Smooth muscle cell of the brain vasculature (primary cell): Measurements from ENCODE around the gene G3BP2.
"Not testable (repeated sequence)": the region's sequence is repeated elsewhere in the genome, so short reads cannot be mapped to it uniquely, and the experiment has no call there.

Experiments
- DNase-seq: peaks from one replicate; pipeline ENCODE4 v3.0.0-alpha.2; 2012; ENCODE audit warnings: low read depth, low spot score

G3BP2 gene

DNA sequence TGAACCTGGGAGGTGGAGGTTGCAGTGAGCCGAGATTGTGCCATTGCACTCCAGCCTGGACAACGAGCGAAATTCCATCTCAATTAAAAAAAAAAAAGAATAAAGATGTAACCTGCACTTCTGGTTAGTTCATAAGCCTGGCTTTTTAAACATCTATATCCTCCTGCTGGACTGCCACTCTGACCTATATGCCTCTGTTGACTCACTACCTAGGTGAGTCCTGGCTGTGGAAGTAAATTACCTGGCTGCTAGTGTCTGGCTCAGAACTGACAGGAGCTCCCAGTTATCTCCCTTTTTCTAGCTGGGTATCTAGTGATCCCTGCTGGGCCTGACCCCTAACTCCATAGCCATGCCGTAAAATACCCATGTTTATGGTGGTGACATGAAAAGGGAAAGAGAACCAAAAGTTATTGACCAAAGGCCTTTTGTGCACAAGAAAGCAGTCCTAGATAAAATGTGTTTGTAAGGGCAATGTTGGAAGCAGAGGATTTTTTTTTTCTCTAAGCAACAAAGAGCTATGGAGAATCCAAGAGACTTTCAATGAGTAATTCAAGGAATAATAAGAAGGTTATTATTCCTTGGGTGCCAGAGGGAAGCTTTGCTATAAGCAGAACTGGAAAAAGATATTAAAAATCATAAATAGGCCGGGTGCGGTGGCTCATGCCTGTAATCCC lies 10.4 kb upstream of the G3BP2 start:
- DNase-seq: no peak

DNA sequence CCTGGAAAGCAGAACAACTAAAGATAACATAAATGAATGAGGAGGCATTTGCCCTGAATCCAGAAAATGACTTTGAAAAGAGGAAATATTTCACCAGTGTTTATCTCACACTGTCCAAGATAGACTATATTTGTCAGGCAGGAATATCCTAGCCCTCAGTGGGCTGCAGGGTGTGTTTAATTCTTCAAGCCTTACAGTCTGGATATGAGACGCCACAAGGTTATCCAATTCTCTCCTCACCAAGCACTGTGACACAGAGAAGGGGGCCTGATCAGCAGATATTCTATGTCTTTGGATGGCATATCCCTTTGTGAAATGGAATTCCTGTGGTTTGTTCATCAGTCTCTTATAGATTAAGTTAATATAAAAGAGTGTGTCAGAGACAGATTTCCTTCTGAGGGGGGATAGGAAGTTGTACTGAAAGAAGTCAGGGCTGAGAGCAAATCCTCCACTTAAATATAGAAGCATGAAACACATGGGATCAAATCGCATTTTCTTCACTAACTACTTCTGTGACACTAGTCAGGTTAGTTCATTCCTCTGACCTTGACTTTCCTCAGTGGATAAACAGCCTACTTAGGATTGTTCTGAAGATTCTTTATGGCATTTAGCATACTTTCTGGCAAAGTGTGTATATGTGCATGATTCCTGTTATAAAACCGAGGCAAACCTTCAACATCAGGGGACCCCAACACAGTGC lies 6.8 kb upstream of the G3BP2 start:
- no peak for DNase-seq

DNA sequence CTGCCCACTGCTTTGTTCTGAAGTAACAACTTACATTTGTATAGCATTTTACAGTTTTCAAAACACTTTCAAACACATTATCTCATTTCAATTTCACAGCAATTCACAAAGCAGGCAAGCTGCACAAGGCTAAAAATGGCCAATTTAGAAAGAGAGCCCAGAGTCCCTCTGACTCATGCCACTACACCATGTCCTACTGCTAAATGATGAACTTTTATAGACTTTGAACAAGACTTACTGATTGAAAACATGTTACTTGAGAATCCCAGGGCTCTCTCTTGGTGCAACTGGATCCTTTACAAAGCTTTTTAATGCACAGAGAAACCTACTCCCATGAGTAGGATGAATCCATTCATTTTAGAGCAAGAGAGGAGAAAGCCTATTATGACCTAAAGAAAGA lies 5.8 kb upstream of the G3BP2 start:
- no peak for DNase-seq

DNA sequence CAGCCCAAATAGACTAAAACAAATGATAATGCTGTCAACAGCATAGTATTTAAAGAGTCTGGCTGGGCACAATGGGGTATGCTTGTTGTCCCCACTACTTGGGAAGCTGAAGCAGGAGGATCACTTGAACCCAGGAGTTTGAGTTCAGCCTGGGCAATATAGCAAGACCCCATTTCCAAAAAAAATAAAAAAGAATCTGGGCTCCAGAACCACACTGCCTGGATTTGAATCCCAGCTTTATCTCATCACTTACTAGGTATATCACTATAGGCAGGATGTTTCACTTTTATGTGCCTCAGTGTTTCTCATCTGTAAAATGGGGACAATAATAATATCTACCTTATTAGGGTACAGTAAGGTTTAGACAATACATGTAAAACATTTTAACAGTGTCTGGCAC lies 5.3 kb upstream of the G3BP2 start:
- no peak for DNase-seq

DNA sequence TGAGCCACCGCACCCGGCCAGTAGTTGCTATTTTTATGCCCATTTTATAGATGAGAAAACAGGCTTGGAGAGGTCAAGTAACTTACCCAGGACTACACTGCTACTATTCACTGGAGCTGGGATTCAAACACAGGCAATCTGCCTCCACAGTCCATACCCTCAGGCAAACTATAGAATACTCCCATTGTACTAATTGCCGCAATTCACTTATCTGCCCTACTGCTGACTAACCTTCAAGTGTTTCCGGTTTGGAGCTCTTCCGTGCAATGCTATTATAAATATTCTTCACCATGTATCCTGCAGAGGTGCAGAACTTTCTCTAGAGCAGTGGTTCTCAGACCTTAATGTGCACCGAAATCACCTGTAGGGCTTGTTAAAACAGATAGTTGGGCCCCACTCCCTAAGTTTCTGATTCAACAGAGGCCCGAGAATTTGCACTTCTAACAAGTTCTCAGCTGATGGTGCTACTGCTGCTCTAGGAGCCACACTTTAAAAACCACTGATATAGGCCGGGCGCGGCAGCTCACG lies 1.9 kb upstream of the G3BP2 start:
- DNase-seq: no peak

DNA sequence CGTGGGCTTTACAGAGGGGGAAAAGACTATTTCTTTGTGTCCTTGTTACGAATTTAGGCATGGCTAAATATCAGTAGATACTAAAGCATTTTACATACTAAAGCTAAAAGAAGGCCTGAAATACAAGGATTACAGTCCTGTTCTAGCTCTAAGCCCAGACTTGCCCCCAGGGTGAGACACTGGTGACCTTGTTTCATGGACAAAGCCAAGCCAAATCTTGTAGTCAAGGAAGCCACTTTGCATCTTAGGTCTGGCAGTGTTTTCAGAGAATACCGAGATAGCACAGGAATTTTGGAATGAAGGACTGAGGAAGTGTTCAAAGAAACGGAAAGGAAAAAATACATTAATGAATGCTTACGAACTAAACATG lies 733 bp upstream of the G3BP2 start:
- DNase-seq: no peak

DNA sequence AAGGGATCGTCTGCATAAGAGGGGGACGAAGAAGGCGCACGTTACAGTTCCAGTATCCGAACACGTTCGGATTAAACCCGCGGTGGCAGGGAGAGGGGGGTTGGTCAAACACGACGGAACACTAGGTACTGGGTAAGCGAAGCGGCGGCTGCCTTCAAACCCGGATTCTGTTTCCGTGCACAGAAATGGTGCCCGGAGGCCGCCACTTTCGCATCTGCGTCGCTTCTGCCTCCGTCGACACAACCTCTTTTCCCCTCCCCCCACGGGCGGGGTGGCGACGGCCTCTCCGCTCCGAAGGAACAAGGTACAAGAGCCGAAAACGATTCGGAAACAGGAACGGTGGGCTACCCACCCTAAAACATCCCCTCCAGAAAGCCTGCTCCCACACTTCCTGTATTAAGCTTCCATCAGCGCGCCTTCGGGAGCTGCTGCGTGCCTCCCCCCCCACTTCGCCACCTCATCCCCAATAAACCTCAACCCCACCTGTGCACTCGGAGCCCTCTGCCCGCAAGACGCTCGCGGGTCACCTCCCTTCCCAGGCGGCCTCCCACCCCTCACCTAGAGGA lies 667 bp downstream of the G3BP2 start:
- no peak for DNase-seq

DNA sequence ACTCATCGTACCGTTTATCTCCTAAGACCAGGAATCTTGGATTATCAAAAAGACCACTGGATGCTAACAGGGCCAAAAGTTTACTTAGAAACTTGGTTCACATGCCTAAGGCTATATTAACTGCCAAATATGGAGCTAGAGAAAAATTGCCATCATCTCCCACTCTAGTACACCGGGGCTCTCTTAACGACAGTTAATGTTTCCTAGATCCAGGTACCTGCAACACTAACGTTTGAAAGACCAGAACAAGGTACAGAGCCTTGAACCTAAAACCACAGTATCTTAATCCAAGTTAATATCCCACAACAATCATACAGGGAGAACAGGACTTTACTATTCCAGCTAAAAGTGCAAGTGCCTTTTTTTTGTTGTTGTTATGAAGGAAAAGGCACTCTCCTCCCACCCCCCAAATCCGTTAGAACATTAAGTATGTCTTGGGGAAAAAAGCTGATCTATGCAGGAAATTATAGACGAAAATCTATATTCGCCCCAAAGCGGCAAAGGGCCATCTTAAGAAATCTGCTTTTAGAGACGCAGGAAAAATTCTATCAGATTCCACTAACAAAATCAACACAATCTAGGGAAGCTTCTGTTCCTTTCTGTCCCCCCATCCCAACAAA lies 1.3 kb downstream of the G3BP2 start:
- no peak for DNase-seq

DNA sequence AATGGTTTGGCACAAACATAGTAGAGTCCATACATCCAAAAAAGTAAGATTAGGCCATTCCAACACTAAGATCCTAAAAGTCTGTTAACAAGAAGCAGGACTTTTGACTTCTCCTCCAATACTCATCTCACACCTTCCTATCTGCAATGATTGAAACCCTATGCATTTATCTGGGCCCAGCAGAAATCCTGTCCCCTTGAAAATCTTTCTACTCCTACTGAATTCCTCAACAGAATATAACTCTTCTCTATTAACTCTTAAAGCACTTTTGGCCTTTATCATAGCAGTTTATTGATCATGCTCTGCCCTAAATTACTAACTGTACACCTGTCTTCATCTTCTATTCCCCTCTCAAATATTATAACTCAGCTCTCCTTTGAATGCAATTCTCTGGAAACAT lies 4.6 kb downstream of the G3BP2 start:
- DNase-seq: no peak

DNA sequence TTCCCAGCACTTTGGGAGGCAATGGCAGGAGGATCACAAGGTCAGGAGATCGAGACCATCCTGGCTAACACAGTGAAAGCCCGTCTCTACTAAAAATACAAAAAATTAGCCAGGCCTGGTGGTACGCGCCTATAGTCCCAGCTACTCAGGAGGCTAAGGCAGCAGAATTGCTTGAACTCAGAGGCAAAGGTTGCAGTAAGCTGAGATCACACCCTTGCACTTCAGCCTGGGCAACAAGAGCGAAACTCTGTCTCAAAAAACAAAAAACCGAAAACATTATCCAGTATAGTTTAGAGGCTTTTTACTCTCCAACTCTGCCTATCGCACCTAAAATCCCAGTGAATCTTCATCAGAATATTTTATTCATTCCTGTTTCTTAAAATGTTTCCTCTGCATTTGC lies 5.6 kb downstream of the G3BP2 start:
- DNase-seq: not testable (repeated sequence)

DNA sequence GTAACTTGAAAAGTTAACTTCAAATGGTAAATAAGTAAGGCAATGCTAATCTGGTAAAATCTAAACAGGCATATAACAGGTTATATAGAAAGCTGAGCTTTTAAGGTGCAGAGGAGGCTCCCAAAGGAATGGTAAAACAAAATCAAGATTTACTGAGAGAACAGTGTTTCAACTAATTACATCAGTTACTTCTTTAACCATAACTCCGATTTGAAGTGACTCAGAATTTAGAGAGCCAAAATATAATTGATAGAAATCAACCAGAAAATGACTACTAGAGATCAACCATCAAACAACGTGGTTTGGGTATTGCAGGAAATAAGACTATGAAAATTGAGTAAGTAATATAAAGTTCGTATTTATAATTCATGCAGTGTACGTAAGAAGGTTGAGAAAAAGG lies 6.9 kb downstream of the G3BP2 start:
- no peak for DNase-seq

DNA sequence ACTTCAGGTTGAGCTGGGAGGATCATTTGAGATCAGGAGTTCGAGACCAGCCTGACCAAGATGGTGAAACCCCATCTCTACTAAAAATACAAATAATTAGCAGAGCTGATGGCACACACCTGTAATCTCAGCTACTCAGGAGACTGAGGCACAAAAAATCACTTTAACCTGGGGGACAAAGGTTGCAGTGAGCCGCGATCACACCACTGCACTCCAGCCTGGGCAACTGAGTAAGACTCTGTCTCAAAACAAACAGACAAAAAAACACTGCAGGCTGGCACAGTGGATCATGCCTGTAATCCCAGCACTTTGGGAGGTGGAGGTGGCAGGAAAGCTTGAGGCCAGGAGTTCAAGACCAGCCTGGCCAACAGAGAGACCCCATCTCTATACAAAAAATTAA lies 8.6 kb downstream of the G3BP2 start:
- DNase-seq: not testable (repeated sequence)

DNA sequence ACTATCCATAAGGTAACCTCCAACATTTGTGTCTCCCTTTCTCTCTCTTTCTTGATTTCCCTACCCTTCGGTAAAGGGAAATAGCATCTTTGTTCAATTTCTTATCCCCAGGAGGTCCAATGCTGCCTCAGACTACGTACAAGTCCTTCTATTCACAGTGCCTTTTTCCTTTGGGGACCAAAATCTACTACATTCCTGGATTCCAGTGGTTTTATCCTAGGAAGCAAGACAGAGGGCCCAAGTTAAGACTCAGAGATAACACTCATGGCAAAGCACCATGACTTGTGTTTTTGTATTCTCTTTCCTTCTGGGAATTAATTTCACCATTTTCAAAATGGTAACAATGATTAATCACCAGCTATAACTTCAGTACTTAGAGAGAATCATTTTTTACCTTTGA lies 10.6 kb downstream of the G3BP2 start:
- DNase-seq: no peak

DNA sequence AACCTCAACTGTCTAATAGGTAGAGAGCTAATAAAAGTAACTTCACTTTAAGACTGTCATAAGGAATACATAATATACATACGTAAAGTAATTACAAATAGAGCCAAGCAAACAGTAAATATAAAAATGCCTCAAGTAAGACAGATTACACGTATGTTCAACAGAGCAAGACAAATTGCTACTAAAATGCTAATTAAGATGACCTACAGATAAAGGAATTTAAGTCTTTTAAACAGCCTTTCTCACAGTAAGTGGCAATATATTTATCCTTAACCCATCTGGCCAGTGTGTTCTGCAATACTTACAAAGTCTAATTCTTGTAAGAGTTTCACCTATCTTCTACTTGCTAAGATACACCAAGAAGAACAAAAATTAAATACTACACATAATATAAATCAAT lies 12.7 kb downstream of the G3BP2 start:
- no peak for DNase-seq

DNA sequence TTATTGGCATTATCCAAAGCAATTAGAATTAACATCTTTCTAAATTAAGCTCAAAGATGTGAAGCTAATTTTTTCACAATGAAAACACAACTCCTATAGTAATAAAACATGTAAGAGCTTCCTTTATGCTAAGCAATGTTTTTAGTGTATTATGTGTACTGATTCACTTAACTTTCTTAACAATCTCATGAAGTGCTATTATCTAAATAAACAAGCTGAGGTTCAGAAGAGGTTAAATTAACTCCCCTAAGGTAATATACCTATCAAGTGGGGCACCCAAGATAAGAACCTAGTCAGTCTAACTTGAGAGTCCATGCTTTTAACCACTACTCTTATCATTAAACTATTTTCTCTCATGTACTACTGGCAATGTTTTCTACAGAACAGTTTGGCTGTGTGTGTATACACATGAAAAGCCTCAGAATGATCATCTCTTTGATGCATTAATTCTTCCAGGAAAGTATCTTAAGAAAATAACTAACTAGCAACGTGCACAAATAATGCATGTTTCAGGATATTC lies 13.6 kb downstream of the G3BP2 start:
- DNase-seq: no peak

DNA sequence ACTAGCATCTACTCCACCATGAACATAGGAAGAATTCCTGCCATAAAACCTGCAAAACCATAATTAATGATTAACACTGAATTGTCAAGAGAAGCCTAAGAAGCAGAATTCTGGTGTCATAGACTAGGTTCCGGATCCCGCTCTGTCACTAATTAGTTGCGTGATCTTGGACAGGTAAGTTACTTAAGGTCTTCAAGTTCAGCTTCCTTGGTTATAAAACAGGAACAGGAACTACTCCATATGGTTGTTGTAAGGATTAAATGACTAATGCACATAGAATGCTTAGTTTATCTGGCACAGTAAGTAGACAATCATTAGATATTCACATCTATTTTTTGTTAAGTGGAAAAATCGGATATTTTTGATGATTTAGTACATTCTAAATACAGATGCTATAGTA lies 14.3 kb downstream of the G3BP2 start:
- DNase-seq: no peak

DNA sequence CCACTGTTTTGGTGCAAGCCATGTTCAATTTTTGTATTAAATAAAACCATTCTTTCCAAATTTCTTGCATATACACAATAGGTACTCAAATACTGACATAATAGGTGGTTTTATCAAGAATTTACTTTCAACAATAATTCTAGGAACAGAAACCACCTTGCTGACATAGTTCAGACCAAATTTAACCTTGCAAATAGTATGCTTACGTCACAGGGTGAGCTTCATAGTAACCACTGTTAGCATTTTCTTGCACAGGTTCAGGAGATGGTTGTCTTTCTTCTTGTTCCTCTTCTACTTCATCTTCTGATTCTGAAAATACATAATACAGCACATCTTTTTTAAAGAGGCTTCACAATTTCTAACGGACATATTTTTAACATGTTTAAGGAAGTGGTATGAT lies 17.6 kb downstream of the G3BP2 start:
- no peak for DNase-seq

DNA sequence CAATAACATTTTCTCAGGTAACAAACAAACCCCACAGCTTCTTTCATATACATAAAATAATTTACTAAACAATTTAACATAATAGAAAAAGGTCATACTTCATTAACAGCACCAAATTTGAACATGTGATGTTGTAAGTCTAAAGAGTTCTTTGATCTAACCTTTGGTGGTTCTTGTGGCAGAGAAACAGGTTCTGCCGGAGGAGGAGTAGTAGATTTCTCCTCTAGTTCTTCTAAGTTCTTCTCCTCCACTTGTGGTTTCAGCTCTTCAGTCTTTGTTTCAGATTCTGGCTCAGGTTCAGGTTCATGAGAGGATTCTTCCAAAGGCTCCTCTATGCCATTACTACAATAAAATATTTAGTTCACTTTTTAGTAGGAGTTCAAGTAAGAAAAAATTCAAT lies 18.3 kb downstream of the G3BP2 start:
- no peak for DNase-seq

DNA sequence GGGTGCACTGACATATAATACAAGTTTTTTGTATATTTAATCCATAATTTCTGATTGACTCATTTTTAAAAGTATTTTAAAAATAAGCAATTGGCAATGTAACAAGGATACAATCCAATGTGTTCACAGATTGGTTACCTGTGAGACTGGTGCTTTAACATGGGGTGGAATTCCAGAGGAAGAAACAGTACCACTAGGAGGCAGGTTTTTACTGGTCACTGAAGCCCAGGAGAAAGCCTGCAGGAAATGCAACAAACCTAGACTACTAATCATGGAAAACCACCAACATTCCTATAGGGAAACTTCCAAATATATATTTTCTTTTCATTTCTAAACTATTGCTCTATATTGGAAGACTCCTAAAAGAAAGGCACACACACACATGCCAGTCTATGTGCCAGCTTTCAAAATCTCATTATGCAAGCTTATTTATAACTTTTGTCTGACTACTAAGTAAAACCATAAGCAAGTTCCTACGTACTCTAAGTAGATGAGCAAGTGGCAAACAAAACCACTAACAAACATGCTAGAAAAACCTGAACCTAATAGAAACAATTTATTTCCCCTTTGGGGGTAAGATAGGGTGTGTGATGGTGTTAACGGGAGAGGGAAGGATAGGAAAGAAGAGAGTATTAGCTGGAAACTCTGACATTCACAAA lies 19.2 kb downstream of the G3BP2 start:
- DNase-seq: no peak

DNA sequence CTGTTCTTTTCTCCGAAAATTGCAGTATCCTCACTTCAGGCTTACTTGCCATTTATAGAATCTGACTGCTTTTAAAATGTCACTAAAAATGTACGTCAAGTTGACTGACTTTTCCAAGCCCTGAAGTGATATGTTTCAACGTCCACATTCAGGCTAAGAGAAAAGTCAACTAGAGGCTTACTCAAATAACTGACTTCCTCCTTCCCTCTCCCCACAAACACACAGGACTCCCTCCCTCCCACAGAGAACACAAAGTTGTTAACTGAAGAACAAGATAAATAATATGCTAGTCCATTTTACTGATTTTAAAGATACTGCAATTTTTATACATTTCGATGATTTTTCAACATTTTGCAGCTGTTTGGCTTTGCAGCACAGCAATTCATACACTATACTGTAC lies 29.1 kb downstream of the G3BP2 start:
- DNase-seq: no peak

DNA sequence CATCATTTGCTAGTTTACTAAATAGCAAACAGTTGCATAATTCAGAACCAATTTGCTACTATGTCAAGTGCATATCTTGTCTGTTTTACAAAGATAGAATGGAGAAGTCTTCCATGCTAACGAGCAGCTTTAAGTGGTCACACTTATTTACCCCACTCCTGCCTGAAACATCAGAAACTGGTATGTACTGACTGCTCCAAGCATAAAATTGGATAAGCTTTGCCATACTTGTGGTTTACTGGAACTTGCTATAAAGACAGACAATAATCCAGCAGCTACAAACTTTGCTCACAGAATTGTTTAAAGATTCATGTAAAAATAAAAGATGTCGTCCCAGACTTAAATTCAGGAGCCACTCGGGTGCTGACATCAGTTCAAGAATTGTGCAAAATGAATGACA lies 29.6 kb downstream of the G3BP2 start:
- no peak for DNase-seq

DNA sequence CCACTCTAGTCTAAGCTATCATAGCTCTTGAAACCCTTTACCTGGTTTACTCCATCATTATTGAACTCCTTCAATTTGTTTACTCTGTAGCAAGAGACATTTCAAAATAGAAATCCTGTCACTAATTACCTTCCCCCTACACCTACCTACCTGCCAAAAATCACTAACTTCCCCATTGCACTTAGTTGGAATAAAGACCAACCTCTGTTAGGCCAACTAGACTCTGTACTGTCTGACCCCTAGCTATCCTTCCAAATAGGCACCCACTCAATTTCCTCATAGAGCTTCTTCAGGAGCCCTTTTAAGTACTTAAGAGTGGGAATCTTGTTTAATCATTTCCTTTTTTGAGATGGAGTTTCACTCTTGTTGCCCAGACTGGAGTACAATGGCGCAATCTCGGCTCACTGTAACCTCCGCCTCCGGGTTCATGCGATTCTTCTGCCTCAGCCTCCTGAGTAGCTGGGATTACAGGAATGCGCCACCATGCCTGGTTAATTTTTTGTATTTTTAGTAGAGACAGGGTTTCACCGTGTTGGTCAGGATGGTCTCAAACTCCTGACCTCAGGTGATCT lies 34.0 kb downstream of the G3BP2 start:
- no peak for DNase-seq
